Measurements from ENCODE around the gene JMY.

The JMY gene

GRCh38 chr5:79330071-79330470, 94.1 kb downstream of the JMY start:
- no peak overlapping the region for H3K9ac ChIP-seq (ENCODE audit: insufficient read length)
- H3K36me3 ChIP-seq (ENCODE audit: insufficient read depth, low read length): no peaks in the 10 kb centered on the region
- no peak overlapping the region for H3K27ac ChIP-seq
- no peak for TF ChIP-seq FOXP2 (optimal IDR thresholded peaks at IDR 0.05; ENCODE audit: control extremely low read depth, extremely low read length, insufficient read depth)
- TF ChIP-seq EZH2 (IDR thresholded peaks at IDR 0.05): no peak
- TF ChIP-seq POLR2AphosphoS5 (IDR thresholded peaks at IDR 0.05; ENCODE audit: borderline replicate concordance, low read depth, low read length): no peak
- no peaks in the 10 kb centered on the region for H3K9me3 ChIP-seq (ENCODE audit: low read depth, low read length)
- DNase-seq (ENCODE audit: low read depth, low spot score): no peak
- H3K4me3 ChIP-seq: no peak overlapping the region

GRCh38 chr5:79333852-79334557, 98.1 kb downstream of the JMY start:
- Histone ChIP-seq H3K36me3 (ENCODE audit: insufficient read depth, low read length) (no peaks in the 10 kb centered on the region), H3K4me3 (no peak overlapping the region), H3K27ac (no peak overlapping the region), H3K9ac (ENCODE audit: insufficient read length) (no peak overlapping the region), H3K9me3 (ENCODE audit: low read depth, low read length) (no peaks in the 10 kb centered on the region)
- no peak for DNase-seq (ENCODE audit: low read depth, low spot score)
- TF ChIP-seq POLR2AphosphoS5 (IDR thresholded peaks at IDR 0.05; ENCODE audit: borderline replicate concordance, low read depth, low read length) (no peak), EZH2 (IDR thresholded peaks at IDR 0.05) (no peak), FOXP2 (optimal IDR thresholded peaks at IDR 0.05; ENCODE audit: control extremely low read depth, extremely low read length, insufficient read depth) (no peak)

GRCh38 chr5:79346420-79346824, 110.5 kb downstream of the JMY start:
- Histone ChIP-seq H3K27ac (no peak overlapping the region), H3K36me3 (ENCODE audit: insufficient read depth, low read length) (no peaks in the 10 kb centered on the region), H3K9ac (ENCODE audit: insufficient read length) (no peak overlapping the region), H3K9me3 (ENCODE audit: low read depth, low read length) (no peaks in the 10 kb centered on the region), H3K4me3 (no peak overlapping the region)
- DNase-seq (ENCODE audit: low read depth, low spot score): no peak
- TF ChIP-seq FOXP2 (optimal IDR thresholded peaks at IDR 0.05; ENCODE audit: control extremely low read depth, extremely low read length, insufficient read depth) (no peak), EZH2 (IDR thresholded peaks at IDR 0.05) (no peak), POLR2AphosphoS5 (IDR thresholded peaks at IDR 0.05; ENCODE audit: borderline replicate concordance, low read depth, low read length) (no peak)

- TF ChIP-seq POLR2AphosphoS5 (IDR thresholded peaks at IDR 0.05; ENCODE audit: borderline replicate concordance, low read depth, low read length): no peak
- DNase-seq (ENCODE audit: low read depth, low spot score): no peak
Measured at GRCh38 chr5:79349047-79349446, 113.1 kb downstream of the JMY start.

GRCh38 chr5:79349881-79350280, 114.0 kb downstream of the JMY start:
- no peaks in the 10 kb centered on the region for H3K36me3 ChIP-seq (ENCODE audit: insufficient read depth, low read length)
- no peak for DNase-seq (ENCODE audit: low read depth, low spot score)
- TF ChIP-seq POLR2AphosphoS5 (IDR thresholded peaks at IDR 0.05; ENCODE audit: borderline replicate concordance, low read depth, low read length): no peak
- TF ChIP-seq FOXP2 (optimal IDR thresholded peaks at IDR 0.05; ENCODE audit: control extremely low read depth, extremely low read length, insufficient read depth): no peak
- TF ChIP-seq EZH2 (IDR thresholded peaks at IDR 0.05): no peak
- H3K4me3 ChIP-seq: no peak overlapping the region
- no peaks in the 10 kb centered on the region; the same call in 1 of the 2 replicates for H3K9me3 ChIP-seq (ENCODE audit: low read depth, low read length)
- H3K9ac ChIP-seq (ENCODE audit: insufficient read length): no peak overlapping the region
- no peak overlapping the region for H3K27ac ChIP-seq

More at GRCh38 chr5:79349047-79349446, 113.1 kb downstream of the JMY start:
- H3K4me3 ChIP-seq: no peak overlapping the region
- H3K36me3 ChIP-seq (ENCODE audit: insufficient read depth, low read length): no peaks in the 10 kb centered on the region
- H3K27ac ChIP-seq: no peak overlapping the region
- H3K9ac ChIP-seq (ENCODE audit: insufficient read length): no peak overlapping the region
- no peaks in the 10 kb centered on the region; the same call in 1 of the 2 replicates for H3K9me3 ChIP-seq (ENCODE audit: low read depth, low read length)

GRCh38 chr5:79357398-79357797, 121.5 kb downstream of the JMY start:
- H3K27ac ChIP-seq: peak overlapping the region; percentile 89
- H3K9me3 ChIP-seq (ENCODE audit: low read depth, low read length): no peaks in the 10 kb centered on the region; the same call in 1 of the 2 replicates
- TF ChIP-seq POLR2AphosphoS5 (IDR thresholded peaks at IDR 0.05; ENCODE audit: borderline replicate concordance, low read depth, low read length): no peak
- no peak for TF ChIP-seq FOXP2 (optimal IDR thresholded peaks at IDR 0.05; ENCODE audit: control extremely low read depth, extremely low read length, insufficient read depth)
- TF ChIP-seq EZH2 (IDR thresholded peaks at IDR 0.05): no peak
- peak overlapping the region; percentile 62 for H3K4me3 ChIP-seq
- DNase-seq (ENCODE audit: low read depth, low spot score): peak; percentile 56
- no peak overlapping the region for H3K9ac ChIP-seq (ENCODE audit: insufficient read length)
- H3K36me3 ChIP-seq (ENCODE audit: insufficient read depth, low read length): no peaks in the 10 kb centered on the region
